ENCODE results near the gene P2RX5.

P2RX5 gene

DNA sequence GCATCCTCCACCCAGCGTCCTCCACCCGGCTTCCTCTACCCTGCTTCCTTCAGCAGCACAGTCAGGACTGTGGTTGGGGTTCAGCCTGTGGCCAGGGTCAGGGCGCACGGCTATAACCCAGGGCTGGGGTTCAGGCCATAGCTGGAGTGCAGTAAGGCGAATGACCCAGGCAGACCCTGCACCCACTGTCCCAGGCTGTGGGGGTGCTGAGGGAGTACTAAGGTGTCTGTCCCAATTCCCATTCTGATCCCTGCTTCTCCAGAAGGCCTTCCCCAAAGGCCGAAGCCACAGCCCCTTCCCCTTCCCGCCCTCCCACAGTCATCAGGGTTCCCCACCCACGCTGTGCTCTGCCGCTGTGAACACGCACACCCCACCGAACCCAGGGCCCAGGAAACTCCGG lies 14.9 kb downstream of the P2RX5 start:
- no peak for DNase-seq (ENCODE audit: low spot score)

- DNase-seq (ENCODE audit: low spot score), result no peak
These were observed 16.3 kb downstream of the P2RX5 start for GRCh38 chr17:3679531-3680126.

GRCh38 chr17:3678821-3679530 lies 17.0 kb downstream of the P2RX5 start:
- no peak for DNase-seq (ENCODE audit: low spot score)

DNA sequence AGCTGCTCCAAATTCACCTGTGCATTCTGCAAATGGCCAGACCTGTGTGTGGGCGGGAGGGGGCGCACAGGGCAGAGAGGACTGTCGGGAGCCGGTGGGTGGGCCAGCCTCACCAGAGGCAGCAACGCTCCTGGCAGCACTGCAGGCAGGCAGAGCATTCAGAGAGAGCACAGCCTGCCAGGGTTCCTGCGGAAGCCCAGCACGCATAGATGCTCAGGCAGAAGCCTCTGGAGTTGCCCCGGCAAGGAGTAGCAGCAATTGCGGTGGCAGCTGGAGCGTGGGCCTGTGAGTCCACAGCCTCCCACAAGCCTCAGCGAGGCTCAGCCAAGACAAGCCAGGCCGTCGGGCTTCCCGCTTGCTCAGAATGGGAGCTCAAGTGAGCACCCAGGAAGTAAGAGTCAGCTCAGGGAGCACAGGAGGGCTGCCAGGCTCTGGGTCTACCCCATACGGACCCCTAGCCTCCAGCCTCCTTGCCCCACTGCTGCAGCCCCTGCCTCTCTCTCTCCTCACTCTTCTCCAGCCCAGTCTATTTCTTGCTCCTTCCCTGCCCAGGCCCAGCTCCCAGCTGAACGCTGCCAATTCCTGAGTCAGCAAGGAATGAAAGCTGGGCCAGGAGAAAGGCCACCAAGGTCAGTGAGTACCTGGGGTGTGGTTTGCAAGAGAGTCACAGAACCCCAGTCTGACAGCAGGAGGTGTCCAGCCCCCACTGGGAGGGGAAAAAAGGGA lies 17.7 kb downstream of the P2RX5 start:
- DNase-seq (ENCODE audit: low spot score), result peak; percentile 47

GRCh38 chr17:3675886-3676285 lies 20.1 kb downstream of the P2RX5 start:
- no peak for DNase-seq (ENCODE audit: low spot score)

DNA sequence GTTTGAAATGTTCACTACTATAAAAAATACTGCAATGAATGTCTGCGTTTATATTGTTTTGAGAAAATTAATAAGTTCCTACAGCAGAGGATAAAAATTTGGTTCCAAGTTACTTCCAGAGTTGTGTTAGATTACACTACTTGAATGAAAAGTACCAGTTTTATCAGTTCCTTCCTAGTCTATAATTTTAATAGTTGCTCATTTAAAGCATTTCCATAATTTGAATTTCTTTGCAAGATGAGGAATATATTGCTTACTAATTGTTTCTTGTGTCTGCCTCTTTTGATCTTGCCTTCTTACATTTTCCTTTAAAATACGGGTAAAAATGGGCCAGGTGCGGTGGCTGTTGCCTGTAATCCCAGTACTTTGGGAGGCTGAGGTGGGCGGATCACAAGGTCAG lies 23.4 kb downstream of the P2RX5 start:
- DNase-seq (ENCODE audit: low spot score), result no peak

- DNase-seq (ENCODE audit: low spot score), result no peak
These were observed 26.4 kb downstream of the P2RX5 start for GRCh38 chr17:3669548-3669947.

GRCh38 chr17:3669085-3669347 lies 26.9 kb downstream of the P2RX5 start:
- DNase-seq (ENCODE audit: low spot score), result no peak

DNA sequence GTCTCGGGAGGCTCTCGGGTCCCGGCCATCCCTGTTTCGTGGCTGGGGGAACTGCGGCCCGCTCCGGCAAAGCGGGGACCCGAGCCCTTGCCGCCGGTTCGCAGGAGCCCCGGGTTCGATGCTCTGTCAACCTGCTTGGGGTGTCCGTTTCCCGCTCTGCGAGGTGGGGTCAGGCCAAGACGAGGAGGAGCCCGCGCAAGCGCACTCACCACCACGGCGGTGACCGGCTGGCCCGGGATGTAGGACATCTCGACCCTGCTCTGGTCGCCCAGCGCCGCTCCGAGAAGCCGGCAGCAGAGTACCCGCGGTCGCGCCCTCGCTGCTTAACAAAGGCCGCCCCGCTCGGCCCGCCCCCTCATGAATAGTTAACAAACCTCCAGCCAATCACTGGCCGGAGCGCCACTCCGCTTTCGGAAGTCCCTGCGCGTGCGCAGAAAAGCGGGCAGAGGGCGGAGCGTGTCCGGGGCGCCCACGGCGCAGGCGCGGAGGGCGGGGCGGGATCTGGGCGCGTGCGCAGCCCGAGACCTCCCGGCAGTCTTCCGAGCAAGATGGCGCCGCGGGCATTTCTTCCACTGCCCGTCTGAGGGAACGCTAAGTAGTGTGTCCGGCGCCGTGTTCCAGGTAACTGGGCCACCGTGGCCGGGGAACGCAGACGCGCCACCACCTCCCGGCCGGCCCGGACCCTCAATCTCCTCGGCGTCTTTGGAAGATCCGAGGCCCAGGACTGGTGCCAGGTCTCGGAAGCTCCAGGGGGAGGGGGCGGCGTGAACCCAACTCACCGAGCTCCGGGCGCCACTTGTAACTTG lies 27.5 kb downstream of the P2RX5 start, which contains the start of the genes EMC6 and TAX1BP3:
Gene EMC6 (plus strand): TSS at position 534 of the 806 bp plus-strand sequence. CDS start 335 bp downstream, outside the sequence.
Gene TAX1BP3 (minus strand): TSS at position 300 of the 806 bp plus-strand sequence. CDS start 52 bp downstream, at position 248.
- DNase-seq (ENCODE audit: low spot score), result peak; percentile 94

DNA sequence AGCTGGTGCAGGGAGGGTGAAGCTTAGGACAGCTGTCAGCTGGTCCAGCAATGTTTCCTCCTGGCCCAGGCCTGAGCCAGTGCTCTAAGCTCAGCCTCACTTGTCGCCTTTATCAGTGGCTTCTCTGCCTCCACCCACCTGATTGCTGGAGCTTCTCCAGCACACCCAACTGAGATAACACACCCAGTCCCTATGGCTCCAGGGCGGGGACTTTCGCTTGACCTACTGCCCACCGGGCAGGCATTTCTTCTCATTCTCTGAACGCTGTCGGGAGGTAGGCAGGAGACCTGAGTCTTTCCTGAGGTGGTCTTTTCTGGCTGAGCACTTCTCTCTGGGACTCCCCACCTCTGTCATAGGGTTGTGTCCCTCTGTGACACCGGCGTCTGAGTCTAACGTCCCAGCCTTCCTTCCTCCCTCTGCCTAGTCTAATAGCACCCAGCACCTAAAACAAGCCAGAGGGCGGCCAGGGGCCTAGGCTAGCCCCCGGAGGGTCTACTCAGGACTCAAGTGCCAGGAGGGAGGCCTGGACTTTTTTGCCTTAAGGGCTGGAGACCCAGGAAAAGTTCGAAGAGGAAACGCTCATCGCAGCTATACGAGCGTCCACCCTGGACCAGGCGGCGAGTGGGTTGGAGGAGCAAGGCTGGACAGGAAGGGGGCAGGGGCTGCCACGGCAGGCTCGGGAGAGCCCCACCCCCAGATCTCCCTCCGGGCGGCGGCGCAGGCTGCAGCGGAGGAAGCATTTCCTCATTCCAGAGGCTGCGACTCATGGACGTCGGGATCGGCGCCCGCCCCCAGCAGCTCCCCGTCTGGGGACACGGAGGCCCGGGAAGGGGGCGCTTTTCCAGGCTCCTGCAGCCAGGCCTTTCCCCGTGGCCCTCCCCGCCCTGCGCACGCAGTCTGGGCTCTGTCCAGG lies 28.3 kb downstream of the P2RX5 start:
- DNase-seq (ENCODE audit: low spot score), result peak; percentile 80

- no peak for DNase-seq (ENCODE audit: low spot score)
These were observed 29.4 kb downstream of the P2RX5 start for GRCh38 chr17:3666516-3666915.

DNA sequence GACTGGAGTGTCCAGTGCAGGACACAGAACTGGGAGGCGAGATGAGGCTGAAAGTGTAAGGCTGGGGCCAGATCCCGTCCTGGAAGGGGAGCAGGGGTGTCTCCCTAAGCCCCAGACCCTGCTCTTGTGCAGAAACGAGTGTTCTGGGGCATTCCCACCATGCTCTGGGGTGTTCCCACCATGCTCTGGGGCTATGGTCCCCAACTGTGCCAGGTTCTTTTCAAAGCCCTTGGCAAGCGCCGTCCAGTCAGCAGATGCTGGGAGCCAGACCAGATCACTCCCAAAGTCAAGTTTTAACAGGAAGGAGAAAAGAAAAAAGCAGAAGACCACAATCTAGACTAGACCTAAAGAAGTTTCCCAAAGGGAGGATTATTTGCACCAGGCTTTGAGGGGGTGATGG lies 30.1 kb downstream of the P2RX5 start:
- DNase-seq (ENCODE audit: low spot score), result no peak

DNA sequence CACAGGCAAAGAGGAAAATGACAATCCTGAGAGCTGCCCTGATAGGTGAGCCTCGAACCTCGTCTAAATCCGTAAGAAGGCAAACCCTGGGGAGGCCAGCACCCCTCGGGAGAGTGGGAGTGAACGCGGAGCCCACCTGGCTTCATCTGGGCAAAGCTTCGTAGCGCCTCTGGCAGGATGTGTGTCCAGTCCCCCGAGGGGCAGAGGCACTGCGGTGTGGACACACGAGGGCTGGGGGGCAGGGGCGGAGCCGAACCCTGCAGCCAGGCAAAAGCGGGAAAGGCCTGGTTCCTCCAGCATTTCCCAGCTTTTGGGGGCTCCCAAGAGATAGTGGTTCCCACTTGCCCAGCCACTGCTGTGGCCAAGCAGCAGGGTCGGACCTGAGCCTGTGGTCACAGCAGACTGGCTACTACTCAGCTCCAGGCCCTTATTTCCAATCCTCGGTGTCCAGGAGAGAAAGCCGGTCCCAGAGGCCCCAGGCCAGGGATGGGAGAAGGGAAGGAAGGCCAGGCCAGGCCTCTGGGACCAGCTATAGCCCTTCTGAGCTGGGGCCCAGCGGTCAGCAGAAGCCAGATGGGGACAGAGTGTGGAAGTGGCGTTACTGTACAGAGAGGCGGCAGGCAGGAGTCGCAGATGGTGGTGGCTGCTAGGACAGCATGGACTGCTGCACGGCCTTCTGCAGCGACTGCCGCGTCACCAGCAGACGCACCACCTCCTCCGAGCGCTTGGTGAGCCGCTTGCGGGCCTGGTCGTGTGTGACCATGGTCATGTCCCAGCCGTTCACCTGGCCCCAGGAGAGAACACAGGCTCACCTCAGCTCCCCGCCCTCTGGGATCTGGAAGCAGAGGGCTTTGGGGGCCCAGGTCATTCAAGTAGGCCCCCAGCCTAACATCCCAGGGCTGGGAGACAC lies 32.6 kb downstream of the P2RX5 start:
- DNase-seq (ENCODE audit: low spot score), result no peak

- no peak for DNase-seq (ENCODE audit: low spot score)
These were observed 35.6 kb downstream of the P2RX5 start for GRCh38 chr17:3660311-3660891.

DNA sequence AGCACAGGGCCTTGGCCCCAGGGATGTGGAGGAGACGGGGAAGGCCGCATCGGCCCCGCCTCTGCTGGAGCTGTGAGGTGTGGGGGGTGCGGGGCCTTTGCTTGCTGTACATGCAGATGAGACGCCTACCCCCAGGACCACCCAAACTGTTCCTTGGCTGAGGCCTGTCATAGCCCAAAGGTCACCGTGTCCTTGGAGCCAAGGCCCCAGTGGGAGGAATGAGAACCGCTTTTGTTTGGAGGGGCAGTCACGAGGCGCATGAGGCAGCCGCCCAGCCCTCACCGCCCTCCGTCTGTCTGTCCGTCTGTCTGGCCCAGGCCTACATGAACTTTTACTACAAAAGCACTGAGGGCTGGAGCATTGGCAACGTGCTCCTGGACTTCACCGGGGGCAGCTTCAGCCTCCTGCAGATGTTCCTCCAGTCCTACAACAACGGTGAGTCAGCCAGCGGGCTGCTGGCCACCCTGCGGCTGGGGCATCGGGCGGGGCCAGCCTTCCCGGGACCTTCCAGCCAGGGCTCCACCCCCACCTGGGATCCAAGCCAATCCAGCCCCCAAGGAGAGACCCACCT lies 36.3 kb downstream of the P2RX5 start:
- no peak for DNase-seq (ENCODE audit: low spot score)

DNA sequence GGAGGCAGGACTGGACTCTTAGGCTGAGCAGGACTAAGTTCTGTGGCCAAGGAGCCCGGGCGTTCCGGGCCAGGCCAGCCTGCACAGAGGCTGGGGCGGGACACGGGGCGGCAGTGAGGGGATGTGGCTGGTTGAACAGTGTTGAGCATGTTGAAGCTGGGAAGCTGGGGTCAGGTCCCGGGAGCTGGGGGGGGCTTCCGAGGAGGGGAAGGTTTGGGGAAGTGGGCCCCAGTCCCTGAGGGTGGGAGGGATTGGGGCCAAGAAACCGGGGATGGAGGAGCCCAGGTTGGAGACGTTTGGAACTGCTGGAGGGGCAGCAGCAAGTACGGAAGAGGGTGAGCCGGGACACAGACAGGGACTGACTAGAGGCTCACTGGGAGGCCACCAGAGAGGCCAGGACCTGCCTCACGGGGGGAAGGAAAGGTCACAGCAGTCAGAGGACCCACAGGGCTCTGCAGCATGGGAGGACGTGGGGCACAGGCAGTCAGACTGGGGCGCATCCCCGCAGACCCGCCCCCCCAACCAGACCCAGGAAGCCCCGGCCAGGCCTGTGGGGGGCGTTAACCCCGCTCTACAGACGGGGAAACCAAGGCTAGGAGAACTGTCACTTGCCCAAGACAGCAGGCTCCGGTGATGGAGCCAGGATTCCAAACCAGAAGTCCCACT lies 37.0 kb downstream of the P2RX5 start:
- DNase-seq (ENCODE audit: low spot score), result no peak

DNA sequence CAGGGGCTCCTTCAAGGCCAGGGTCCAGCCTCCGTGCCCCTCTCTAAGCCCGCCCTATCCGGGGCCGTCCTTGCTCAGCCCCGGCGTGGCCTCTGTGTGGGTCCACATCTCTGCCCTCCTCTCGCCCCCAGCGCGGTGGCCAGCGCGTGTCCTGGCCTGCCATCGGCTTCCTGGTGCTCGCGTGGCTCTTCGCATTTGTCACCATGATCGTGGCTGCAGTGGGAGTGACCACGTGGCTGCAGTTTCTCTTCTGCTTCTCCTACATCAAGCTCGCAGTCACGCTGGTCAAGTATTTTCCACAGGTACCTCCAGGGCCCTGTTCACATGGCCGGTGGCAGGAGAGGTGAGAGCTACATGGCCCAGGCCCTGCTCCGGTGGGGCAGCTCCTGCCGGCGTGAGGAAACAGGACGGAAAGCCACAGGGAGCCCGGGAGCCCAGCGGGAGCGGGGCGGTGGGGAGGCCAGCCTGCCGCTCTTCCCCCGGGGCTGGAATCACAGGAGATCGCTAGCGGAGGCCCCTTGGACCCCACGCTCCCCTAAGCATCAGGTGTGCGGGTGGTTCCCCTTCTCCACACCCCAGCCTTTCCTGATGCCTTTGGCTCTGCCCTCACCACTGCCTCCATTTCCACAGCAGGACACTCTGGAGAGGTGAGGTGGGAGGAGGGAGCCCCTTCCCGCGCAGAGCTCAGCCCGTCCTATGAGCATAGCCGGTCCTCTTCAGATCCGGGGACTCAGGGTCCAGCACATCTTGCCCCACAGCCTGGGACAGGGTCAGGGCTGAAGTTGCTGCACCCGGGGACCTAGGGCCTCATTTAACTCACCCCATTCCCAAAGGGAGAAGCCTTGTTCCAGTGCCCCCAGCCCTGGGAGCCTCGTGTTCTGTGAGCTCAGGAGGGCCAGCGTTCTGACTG lies 37.8 kb downstream of the P2RX5 start:
- no peak for DNase-seq (ENCODE audit: low spot score)

- DNase-seq (ENCODE audit: low spot score), result no peak
These were observed 38.4 kb downstream of the P2RX5 start for GRCh38 chr17:3657588-3657869.
